RWPE1 (cell line): ENCODE results near the gene PDZRN4.
"Not testable (repeated sequence)": the region's sequence is repeated elsewhere in the genome, so short reads cannot be mapped to it uniquely, and the experiment has no call there.

Experiments
- CTCF ChIA-PET: fragments of 350-600 bp; sonication (Branson Sonifier 250); formaldehyde crosslinking; extraction: SDS; loops from one replicate; lab custom pipeline; 2021; lab: Yijun Ruan, JAX
- POLR2A ChIA-PET: fragments of 400-600 bp; formaldehyde crosslinking; extraction: SDS; loops from one replicate; lab custom pipeline; 2020; ENCODE audit warnings: antibody characterized with exemption; ENCODE audit not compliant: low non-redundant PET; lab: Yijun Ruan, JAX
- DNase-seq: peaks from one replicate; pipeline ENCODE4 v3.0.0; 2012; ENCODE audit warnings: low spot score
- H3K27ac ChIP-seq: fragments of 450-650 bp; 2 replicates; pipeline ENCODE4 v1.5.1; 2017
- CTCF ChIP-seq: fragments of 450-650 bp; conservative IDR thresholded peaks from 2 replicates; pipeline ENCODE4 v1.5.1; 2017; ENCODE audit warnings: low read depth, mild to moderate bottlenecking

PDZRN4 gene

DNA sequence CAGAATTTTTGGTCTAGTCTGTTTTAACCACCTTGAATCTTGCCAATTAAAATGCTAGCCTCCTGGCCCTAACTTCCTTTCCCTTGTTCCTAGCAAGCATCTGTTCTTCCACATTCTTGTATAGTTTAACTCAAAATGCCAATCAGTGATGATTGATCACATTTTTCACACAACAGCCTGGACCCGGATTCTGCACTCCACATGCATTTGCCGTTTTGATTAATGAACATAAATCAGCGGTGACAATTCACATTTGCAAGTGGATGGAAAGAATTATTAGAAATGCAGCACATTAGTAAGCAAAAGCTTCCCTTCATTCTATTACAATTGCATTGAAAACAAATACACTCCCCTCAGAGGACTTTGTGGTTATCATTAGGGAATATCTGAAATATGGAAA, 83.4 kb downstream of the PDZRN4 start:
- no peak for DNase-seq
- no peak overlapping the region for H3K27ac ChIP-seq
- ChIA-PET POLR2A (interaction anchor here (0.7 kb wide), 1 partner anchor 500 kb away, joined by 3 read pairs; no protein-coding TSS in a partner anchor), CTCF (interaction anchor here (0.7 kb wide), 1 partner anchor 334 kb away, joined by 4 read pairs; no protein-coding TSS in a partner anchor)
- TF ChIP-seq CTCF, result no peak

- ChIA-PET CTCF (no interaction called here), POLR2A (no interaction called here)
- H3K27ac ChIP-seq, result no peak overlapping the region
- no peak for DNase-seq
- TF ChIP-seq CTCF, result no peak
Observed at GRCh38 chr12:41274643-41275042, 86.5 kb downstream of the PDZRN4 start.

- ChIA-PET POLR2A (no interaction called here), CTCF (interaction anchor here (0.6 to 2.0 kb wide), 7 partner anchors 9 to 1366 kb away, joined by 3 to 11 read pairs (median 3); no protein-coding TSS in a partner anchor)
- peak; percentile 41 for DNase-seq
- TF ChIP-seq CTCF, result peak; percentile 64
- H3K27ac ChIP-seq, result no peak overlapping the region
Observed at GRCh38 chr12:41277100-41277945, 89.2 kb downstream of the PDZRN4 start.

DNA sequence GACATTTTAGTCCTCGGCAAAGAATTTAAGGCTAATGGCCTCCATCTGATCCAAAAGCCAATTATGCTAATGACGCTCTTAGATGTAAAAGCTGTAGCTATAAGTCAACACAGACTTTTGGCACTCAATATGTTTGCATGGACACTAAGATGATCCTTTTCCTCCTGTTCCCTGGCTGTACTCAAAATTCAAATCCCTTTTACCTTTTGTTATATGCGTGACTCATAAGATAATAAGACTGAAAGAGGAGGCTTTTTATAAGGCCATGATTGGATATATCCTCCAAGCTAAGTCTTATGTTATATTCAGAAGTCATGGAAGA, 89.8 kb downstream of the PDZRN4 start:
- H3K27ac ChIP-seq, result no peak overlapping the region
- no peak for DNase-seq
- no peak for TF ChIP-seq CTCF
- CTCF ChIA-PET, result interaction anchor here (1.1 to 2.0 kb wide), 3 partner anchors 9 to 746 kb away, joined by 4 to 11 read pairs (median 5); no protein-coding TSS in a partner anchor
- POLR2A ChIA-PET, result no interaction called here

DNA sequence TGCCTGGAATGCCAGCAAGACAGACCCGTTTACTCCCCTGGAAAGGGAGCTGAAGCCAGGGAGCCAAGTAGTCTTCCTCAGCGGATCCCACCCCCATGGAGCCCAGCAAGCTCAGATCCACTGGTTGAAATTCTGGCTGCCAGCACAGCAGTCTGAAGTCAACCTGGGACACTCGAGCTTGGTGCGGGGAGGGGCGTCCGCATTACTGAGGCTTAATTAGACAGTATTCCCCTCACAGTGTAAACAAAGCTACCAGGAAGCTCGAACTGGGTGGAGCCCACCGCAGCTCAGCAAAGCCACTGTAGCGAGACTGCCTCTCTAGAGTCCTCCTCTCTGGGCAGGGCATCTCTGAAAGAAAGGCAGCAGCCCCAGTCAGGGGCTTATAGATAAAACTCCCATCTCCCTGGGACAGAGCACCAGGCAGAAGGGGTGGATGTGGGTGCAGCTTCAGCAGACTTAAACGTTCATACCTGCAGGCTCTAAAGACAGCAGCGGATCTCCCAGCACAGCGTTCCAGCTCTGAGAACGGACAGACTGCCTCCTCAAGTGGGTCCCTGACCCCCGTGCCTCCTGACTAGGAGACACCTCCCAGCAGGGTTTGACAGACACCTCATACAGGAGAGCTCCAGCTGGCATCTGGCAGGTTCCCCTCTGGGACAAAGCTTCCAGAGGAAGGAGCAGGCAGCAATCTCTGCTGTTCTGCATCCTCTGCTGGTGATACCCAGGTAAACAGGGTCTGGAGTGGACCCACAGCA, 92.4 kb downstream of the PDZRN4 start:
- CTCF ChIA-PET, POLR2A ChIA-PET, H3K27ac ChIP-seq, DNase-seq: not testable (repeated sequence)

DNA sequence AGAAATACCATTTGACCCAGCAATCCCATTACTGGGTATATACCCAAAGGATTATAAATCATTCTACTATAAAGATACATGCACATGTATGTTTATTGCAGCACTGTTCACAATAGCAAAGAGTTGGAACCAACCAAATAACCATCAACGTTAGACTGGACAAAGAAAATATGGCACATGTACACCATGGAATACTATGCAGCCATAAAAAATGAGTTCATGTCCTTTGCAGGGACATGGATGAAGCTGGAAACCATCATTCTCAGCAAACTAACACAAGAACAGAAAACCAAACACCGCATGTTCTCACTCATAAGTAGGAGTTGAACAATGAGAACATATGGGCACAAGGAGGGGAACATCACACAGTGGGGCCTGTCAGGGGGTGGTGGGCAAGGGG, 97.3 kb downstream of the PDZRN4 start:
- DNase-seq, POLR2A ChIA-PET, H3K27ac ChIP-seq: not testable (repeated sequence)
- CTCF ChIA-PET, result interaction anchor here (0.6 kb wide), 1 partner anchor 46 kb away, joined by 3 read pairs; no protein-coding TSS in a partner anchor

DNA sequence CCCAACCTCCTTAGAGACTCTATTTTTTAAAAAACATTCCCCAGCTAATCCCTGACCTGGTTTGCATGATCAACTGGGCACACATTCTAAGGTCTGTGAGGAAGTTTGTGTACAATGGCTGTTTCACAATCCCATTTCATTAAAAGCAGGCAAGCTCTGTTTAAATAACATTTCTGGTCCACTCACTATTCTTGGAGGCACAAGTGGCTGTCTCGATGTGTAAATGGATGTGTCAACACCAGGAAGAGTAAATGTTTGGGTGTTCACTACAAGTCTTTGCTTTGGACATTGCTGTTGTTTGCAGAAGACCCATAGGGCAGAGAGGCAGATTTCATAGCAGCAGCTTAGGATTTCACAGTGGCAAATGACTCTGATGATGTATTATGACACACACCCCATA, 98.3 kb downstream of the PDZRN4 start:
- H3K27ac ChIP-seq, result no peak overlapping the region
- ChIA-PET POLR2A (no interaction called here), CTCF (interaction anchor here (0.6 to 1.8 kb wide), 2 partner anchors 9 to 1196 kb away, joined by 4 read pairs; no protein-coding TSS in a partner anchor)
- TF ChIP-seq CTCF, result no peak
- no peak for DNase-seq
